HFF-Myc (cell line): Measurements from ENCODE around the gene TRIM49C.
"Not testable (repeated sequence)": the region's sequence is repeated elsewhere in the genome, so short reads cannot be mapped to it uniquely, and the experiment has no call there.

Experiments
- DNase-seq: peaks from one replicate; pipeline ENCODE4 v3.0.0-alpha.2; 2011; ENCODE audit warnings: low read depth; ENCODE audit errors: extremely low read depth
- H3K4me3 ChIP-seq: replicated peaks from 2 replicates; pipeline ENCODE4 v1.5.1; 2011; ENCODE audit warnings: low read depth, mild to moderate bottlenecking, control low read depth, low read length

The TRIM49C gene

GRCh38 chr11:90030806-90031205 lies at the start of gene TRIM49C:
TRIM49C (plus strand) TSS chr11:90031106; CDS start chr11:90035212, 4,106 bp downstream.
- not testable (repeated sequence) for H3K4me3 ChIP-seq, DNase-seq

- not testable (repeated sequence) for H3K4me3 ChIP-seq, DNase-seq
These were observed 6.7 kb upstream of the TRIM49C start for GRCh38 chr11:90024184-90024583.

- H3K4me3 ChIP-seq = not testable (repeated sequence)
These were observed 20.8 kb downstream of the TRIM49C start for GRCh38 chr11:90051591-90052209.

GRCh38 chr11:90052311-90052710 lies 21.4 kb downstream of the TRIM49C start:
- DNase-seq, H3K4me3 ChIP-seq: not testable (repeated sequence)

More at GRCh38 chr11:90051591-90052209, 20.8 kb downstream of the TRIM49C start:
- not testable (repeated sequence) for DNase-seq

- DNase-seq, H3K4me3 ChIP-seq: not testable (repeated sequence)
These were observed 22.6 kb downstream of the TRIM49C start for GRCh38 chr11:90053545-90053944.

- DNase-seq, H3K4me3 ChIP-seq: not testable (repeated sequence)
These were observed 54.7 kb downstream of the TRIM49C start, which contains the start of gene UBTFL1 for GRCh38 chr11:90085650-90086049. UBTFL1 (plus strand) TSS chr11:90085950; CDS start chr11:90085950, 0 bp downstream.

- not testable (repeated sequence) for H3K4me3 ChIP-seq, DNase-seq
These were observed 57.8 kb downstream of the TRIM49C start for GRCh38 chr11:90088731-90089130.
